GM12878 (cell line): ENCODE data around the gene MAP4K2. TPM values are rescaled to one million over a fixed set of nuclear protein-coding genes. Genes with fewer than 3 reads are reported as not detected.
A peak's percentile ranks its signal among the peaks of the same experiment; 100 is the strongest.

Experiments
- ATAC-seq: fragments of 200-7000 bp; cut with Tn5 transposase; 3 replicates; pipeline ENCODE4 v1.9.1; 2020; ENCODE audit warnings: mild to moderate bottlenecking, moderate library complexity
- BruUV-seq: library from RNA; stranded (reverse); fragments of 400-500 nt; replicated peaks from 2 replicates; lab custom pipeline; 2021; lab: Mats Ljungman, UMichigan
- CTCF ChIA-PET: fragments of 300-600 bp; sonication (Branson Sonifier 250); formaldehyde crosslinking; extraction: SDS; loops from one replicate; lab custom pipeline; 2021; ENCODE audit warnings: inconsistent platforms; lab: Yijun Ruan, JAX
- POLR2A ChIA-PET: fragments of 350-600 bp; formaldehyde crosslinking; extraction: SDS; loops from one replicate; lab custom pipeline; 2021; ENCODE audit warnings: inconsistent platforms; lab: Charles Lee
- RAD21 ChIA-PET: fragments of 300-600 bp; sonication (Branson Sonifier 250); formaldehyde crosslinking; loops from one replicate; lab custom pipeline; 2023; ENCODE audit warnings: antibody characterized with exemption; ENCODE audit not compliant: unreplicated experiment; lab: Charles Lee
- SMC1A ChIA-PET: fragments of 300-600 bp; sonication (Branson Sonifier 250); formaldehyde crosslinking; loops from one replicate; lab custom pipeline; 2023; ENCODE audit not compliant: unreplicated experiment, uncharacterized antibody; lab: Charles Lee
- DNase-seq: peaks from one replicate; pipeline ENCODE4 v3.0.0-alpha.2; 2011; ENCODE audit warnings: low read depth, low spot score
- FAIRE-seq: peaks from 3 replicates; lab custom pipeline; 2011; peaks lifted over from hg19 to GRCh38; lab: Jason Lieb, UNC
- H2AFZ ChIP-seq: 2 replicates; pipeline ENCODE4 v1.6.0; 2011; ENCODE audit warnings: low read depth, low read length, control low read depth; ENCODE audit not compliant: control insufficient read depth
- H3K27ac ChIP-seq: 2 replicates; pipeline ENCODE4 v1.5.1; 2011; ENCODE audit warnings: control low read depth; ENCODE audit not compliant: control insufficient read depth, insufficient read depth
- H3K27me3 ChIP-seq, 2 experiments: replicated peaks in 1 of 2; 2 replicates each; pipeline versions ENCODE4 v1.6.0 to v1.6.1; 2011; ENCODE audit warnings: low read length in 1 of 2; ENCODE audit not compliant: control insufficient read depth in 2 of 2, insufficient read depth in 2 of 2
- H3K36me3 ChIP-seq, 2 experiments: 2 replicates each; pipeline ENCODE4 v1.5.1; 2011; ENCODE audit warnings: low read length in 1 of 2; ENCODE audit not compliant: control insufficient read depth in 2 of 2, insufficient read depth in 2 of 2
- H3K4me1 ChIP-seq: 2 replicates; pipeline ENCODE4 v1.6.1; 2011; ENCODE audit warnings: mild to moderate bottlenecking, low read length, moderate library complexity, mixed read lengths; ENCODE audit not compliant: control insufficient read depth, insufficient read depth
- H3K4me2 ChIP-seq: 2 replicates; pipeline ENCODE4 v1.6.0; 2011; ENCODE audit warnings: control low read depth; ENCODE audit not compliant: control insufficient read depth, insufficient read depth
- H3K4me3 ChIP-seq: fragments of 200-600 bp; sonication (generic); 2 replicates; pipeline ENCODE4 v1.5.1; 2016
- H3K79me2 ChIP-seq: 2 replicates; pipeline ENCODE4 v1.6.0; 2011; ENCODE audit warnings: low read length; ENCODE audit not compliant: control insufficient read depth, insufficient read depth
- H3K9ac ChIP-seq: 2 replicates; pipeline ENCODE4 v1.8.0; 2011; ENCODE audit warnings: low read length, control low read depth, mixed read lengths; ENCODE audit not compliant: control insufficient read depth, insufficient read depth
- H3K9me3 ChIP-seq: replicated peaks from 3 replicates; pipeline ENCODE4 v1.5.1; 2011; ENCODE audit warnings: mild to moderate bottlenecking, low read length; ENCODE audit not compliant: control insufficient read depth, insufficient read depth
- H4K20me1 ChIP-seq: 2 replicates; pipeline ENCODE4 v1.6.0; 2011; ENCODE audit not compliant: control insufficient read depth, insufficient read depth
- CEBPB ChIP-seq, 2 experiments: fragments of 150-350 bp in 1 of 2; IDR thresholded peaks; 2 replicates each; pipeline ENCODE4 v1.6.1; 2012 to 2014; ENCODE audit warnings: low read depth in 2 of 2, low read length in 2 of 2, borderline replicate concordance in 1 of 2, inconsistent platforms in 1 of 2
- CTCF ChIP-seq, 3 experiments: IDR thresholded peaks in 2 of 3; conservative IDR thresholded peaks in 1 of 3; 2 replicates each; pipeline ENCODE4 v1.5.1; 2011; ENCODE audit warnings: low read depth in 3 of 3, low read length in 3 of 3, mild to moderate bottlenecking in 3 of 3, control low read depth in 2 of 3, moderate library complexity in 2 of 3, inconsistent platforms in 1 of 3, mixed read lengths in 1 of 3; ENCODE audit not compliant: control insufficient read depth in 2 of 3, insufficient read depth in 1 of 3; ENCODE audit errors: extremely low read depth in 1 of 3
- POLR2AphosphoS5 ChIP-seq: IDR thresholded peaks from 2 replicates; pipeline ENCODE4 v1.6.1; 2011; ENCODE audit warnings: mild to moderate bottlenecking, low read length, inconsistent platforms
- SMAD5 ChIP-seq: IDR thresholded peaks from 2 replicates; pipeline ENCODE4 v1.6.1; 2016; ENCODE audit warnings: antibody characterized with exemption, low read depth
- SUZ12 ChIP-seq: fragments of 200-600 bp; sonication (generic); IDR thresholded peaks from one replicate; pipeline ENCODE4 v1.6.1; 2018; ENCODE audit warnings: antibody characterized with exemption, mild to moderate bottlenecking; ENCODE audit not compliant: unreplicated experiment
- WGBS: methylation state at CpG from one replicate; pipeline ENCODE4 v1.1.6; 2016; ENCODE audit warnings: low lambda C conversion rate; ENCODE audit not compliant: insufficient replicate concordance, insufficient coverage; ENCODE audit errors: missing lambda C conversion rate; 5-methylcytosine and 5-hydroxymethylcytosine counted together
- in situ Hi-C: fragments of 300-500 bp; cut with MboI; formaldehyde crosslinking; loops from 9 replicates; pipeline ENCODE4 v1.14.3; 2018; ENCODE audit warnings: mixed read lengths
- intact Hi-C: fragments of 100-400 bp; cut with micrococcal nuclease; formaldehyde crosslinking; loops from one replicate; pipeline ENCODE4 v1.14.2; 2022; ENCODE audit not compliant: unreplicated experiment
- polyA plus RNA-seq, 11 experiments: library from polyadenylated mRNA; depleted of rRNA in 4 of 11; unstranded in 6 of 11; stranded (reverse) in 5 of 11; fragments of >200 nt; fragmentation: Nextera tagmentation in 4 of 11; fragmentation: Illumina TruSeq in 1 of 11; extraction: Ambion mirVana in 4 of 11; extraction: Trizol in 1 of 11; gene quantifications; 1 replicate in 1 of 11; 2 replicates in 10 of 11; pipeline versions ENCODE4 v1.2.1 to v1.2.3, GENCODE V29; 2011 to 2016; ENCODE audit warnings: inconsistent platforms in 2 of 11, missing spikeins in 2 of 11, low read depth in 1 of 11
- total RNA-seq, 4 experiments: library from RNA; depleted of rRNA in 3 of 4; stranded (reverse); fragments of >200 nt in 3 of 4; fragmentation: Illumina TruSeq in 1 of 4; extraction: Trizol in 1 of 4; gene quantifications; 2 replicates each; pipeline versions ENCODE4 v1.2.1 to v1.2.3, GENCODE V29; 2013 to 2021

The MAP4K2 gene
- total and polyA plus RNA-seq, 10 of the 15 experiments (the other 5 are each of a cell fraction or from before 2014, with no cell fraction given) = 0.98 to 78.1 (median 48.9) TPM

GRCh38 chr11:64768300-64768694, 34.7 kb downstream of the MAP4K2 start:
- Histone ChIP-seq H2AFZ (no peak overlapping the region), H3K36me3 (peaks cover 48 to 63% of the 10 kb centered on the region in 2 experiments), H3K9ac (no peak overlapping the region), H3K79me2 (peaks cover 28% of the 10 kb centered on the region), H3K4me3 (no peak overlapping the region), H3K9me3 (no peaks in the 10 kb centered on the region), H3K4me1 (peaks cover 30% of the 10 kb centered on the region), H3K4me2 (no peak overlapping the region), H3K27me3 (no peaks in the 10 kb centered on the region), H4K20me1 (peaks cover 28% of the 10 kb centered on the region), H3K27ac (no peak overlapping the region)
- ChIA-PET SMC1A (no interaction called here), RAD21 (no interaction called here), CTCF (interaction anchor here (1.1 to 1.9 kb wide), 4 partner anchors 17 to 125 kb away, joined by 3 to 6 read pairs (median 4); no protein-coding TSS in a partner anchor), POLR2A (no interaction called here)
- no peak for ATAC-seq
- 98% methylated on average over 6 of the region's 6 CpGs for WGBS
- no peak for FAIRE-seq
- intact Hi-C loops (no loop called here), in situ Hi-C loops (no loop called here)
- TF ChIP-seq CEBPB (IDR thresholded peaks at IDR 0.05; ENCODE audit: borderline replicate concordance in 1 of 2, low read depth in 2 of 2, low read length in 2 of 2) (no peak), CTCF (IDR thresholded peaks at IDR 0.05 in 2 of 3, conservative IDR thresholded peaks at IDR 0.05 in 1 of 3; ENCODE audit: control insufficient read depth in 2 of 3, extremely low read depth in 1 of 3, insufficient read depth in 1 of 3, low read depth in 3 of 3, low read length in 3 of 3) (no peak), SMAD5 (peak; percentile 26; the same call in 1 of the 2 replicates), SUZ12 (no peak), POLR2AphosphoS5 (0 out of 2 replicates have a peak, but pooled peaks have one; percentile 11)
- BruUV-seq = no TSS peak
- DNase-seq = no peak
